ENCODE data around the gene ADCK1. TPM values are rescaled to one million over a fixed set of nuclear protein-coding genes. Genes with fewer than 3 reads are reported as not detected.

ADCK1 gene
- total and polyA plus RNA-seq, 4 donors = 5.7 to 8.8 (median 7.0) TPM

DNA sequence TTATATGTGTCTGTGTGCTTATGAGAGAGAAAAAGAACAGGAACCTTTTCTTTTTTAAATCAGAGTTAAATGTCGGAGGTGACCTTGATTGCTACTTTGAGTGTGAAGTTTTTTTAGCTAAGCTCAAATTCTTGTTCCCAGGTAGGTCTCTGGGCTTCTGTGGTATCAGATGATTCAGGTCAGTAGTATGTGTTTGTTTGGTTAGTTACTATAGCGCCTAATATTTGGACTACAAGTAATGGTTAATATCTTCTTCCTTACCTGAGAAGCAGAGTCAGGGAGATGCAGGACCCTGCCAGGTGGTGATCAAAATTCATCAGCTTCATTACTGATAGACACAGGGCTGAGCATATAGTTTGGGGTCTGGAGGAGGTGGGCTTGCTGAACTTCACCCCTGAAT lies 30.8 kb downstream of the ADCK1 start:
- Histone ChIP-seq H3K36me3 (ENCODE audit: control insufficient read depth in 4 of 4, insufficient read depth in 4 of 4, low read length in 4 of 4) (peaks cover 0 to 11% (median 1%) of the 10 kb centered on the region in 4 donors), H3K27ac (ENCODE audit: low read depth in 1 of 2, low read length in 1 of 2) (no peak overlapping the region), H3K4me3 (no peak overlapping the region), H3K27me3 (ENCODE audit: control insufficient read depth in 3 of 3, insufficient read depth in 3 of 3, low read length in 2 of 3) (no peaks in the 10 kb centered on the region), H3K9ac (ENCODE audit: insufficient read depth in 1 of 2, low read length in 2 of 2) (no peak overlapping the region), H3K9me3 (ENCODE audit: control insufficient read depth in 4 of 4, insufficient read depth in 3 of 4, low read length in 3 of 4) (no peaks in the 10 kb centered on the region), H3K4me1 (ENCODE audit: control insufficient read depth in 5 of 5, insufficient read depth in 5 of 5, low read length in 5 of 5) (no peaks in the 10 kb centered on the region)
- WGBS, 2 donors = 90 to 95% methylated on average over 2 of the region's 2 CpGs
- TF ChIP-seq, protein P1, sequence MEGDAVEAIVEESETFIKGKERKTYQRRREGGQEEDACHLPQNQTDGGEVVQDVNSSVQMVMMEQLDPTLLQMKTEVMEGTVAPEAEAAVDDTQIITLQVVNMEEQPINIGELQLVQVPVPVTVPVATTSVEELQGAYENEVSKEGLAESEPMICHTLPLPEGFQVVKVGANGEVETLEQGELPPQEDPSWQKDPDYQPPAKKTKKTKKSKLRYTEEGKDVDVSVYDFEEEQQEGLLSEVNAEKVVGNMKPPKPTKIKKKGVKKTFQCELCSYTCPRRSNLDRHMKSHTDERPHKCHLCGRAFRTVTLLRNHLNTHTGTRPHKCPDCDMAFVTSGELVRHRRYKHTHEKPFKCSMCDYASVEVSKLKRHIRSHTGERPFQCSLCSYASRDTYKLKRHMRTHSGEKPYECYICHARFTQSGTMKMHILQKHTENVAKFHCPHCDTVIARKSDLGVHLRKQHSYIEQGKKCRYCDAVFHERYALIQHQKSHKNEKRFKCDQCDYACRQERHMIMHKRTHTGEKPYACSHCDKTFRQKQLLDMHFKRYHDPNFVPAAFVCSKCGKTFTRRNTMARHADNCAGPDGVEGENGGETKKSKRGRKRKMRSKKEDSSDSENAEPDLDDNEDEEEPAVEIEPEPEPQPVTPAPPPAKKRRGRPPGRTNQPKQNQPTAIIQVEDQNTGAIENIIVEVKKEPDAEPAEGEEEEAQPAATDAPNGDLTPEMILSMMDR (IDR thresholded peaks at IDR 0.05; ENCODE audit: control extremely low read depth, extremely low read depth) = no peak
- ATAC-seq (ENCODE audit: insufficient read depth, low FRiP score) (no peak), DNase-seq (no peak)

DNA sequence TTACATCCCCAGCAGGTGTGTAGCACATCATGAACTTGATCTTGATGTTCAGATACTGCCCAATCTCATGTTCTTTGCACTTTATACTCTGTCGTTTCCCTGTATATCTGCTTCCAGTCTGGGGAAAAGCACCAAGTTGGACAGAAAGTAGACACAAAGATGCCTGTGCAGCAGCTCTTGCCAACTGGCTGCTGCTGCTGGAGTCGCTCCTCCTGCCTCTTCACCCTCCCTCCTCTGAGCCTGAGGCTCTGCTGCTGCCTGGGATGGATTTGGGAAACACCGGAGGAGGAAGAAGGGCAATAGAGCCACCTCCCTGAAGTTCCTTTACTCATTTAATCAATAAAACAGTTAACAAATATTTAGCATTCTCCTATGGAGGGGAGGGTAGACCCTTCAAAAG lies 32.4 kb downstream of the ADCK1 start:
- Histone ChIP-seq H3K4me1 (ENCODE audit: control insufficient read depth in 5 of 5, insufficient read depth in 5 of 5, low read length in 5 of 5) (no peaks in the 10 kb centered on the region), H3K9ac (ENCODE audit: insufficient read depth in 1 of 2, low read length in 2 of 2) (no peak overlapping the region), H3K27me3 (ENCODE audit: control insufficient read depth in 3 of 3, insufficient read depth in 3 of 3, low read length in 2 of 3) (no peaks in the 10 kb centered on the region), H3K4me3 (no peak overlapping the region), H3K27ac (ENCODE audit: low read depth in 1 of 2, low read length in 1 of 2) (no peak overlapping the region), H3K9me3 (ENCODE audit: control insufficient read depth in 4 of 4, insufficient read depth in 3 of 4, low read length in 3 of 4) (no peaks in the 10 kb centered on the region), H3K36me3 (ENCODE audit: control insufficient read depth in 4 of 4, insufficient read depth in 4 of 4, low read length in 4 of 4) (peaks cover 0 to 8% (median 1%) of the 10 kb centered on the region in 4 donors)
- TF ChIP-seq, protein P1 (IDR thresholded peaks at IDR 0.05; ENCODE audit: control extremely low read depth, extremely low read depth) = no peak
- 50 to 79% methylated on average over 3 of the region's 3 CpGs for WGBS, 2 donors
- ATAC-seq (ENCODE audit: insufficient read depth, low FRiP score) (no peak), DNase-seq (peak in 1 of 3 donors; percentile 16)

DNA sequence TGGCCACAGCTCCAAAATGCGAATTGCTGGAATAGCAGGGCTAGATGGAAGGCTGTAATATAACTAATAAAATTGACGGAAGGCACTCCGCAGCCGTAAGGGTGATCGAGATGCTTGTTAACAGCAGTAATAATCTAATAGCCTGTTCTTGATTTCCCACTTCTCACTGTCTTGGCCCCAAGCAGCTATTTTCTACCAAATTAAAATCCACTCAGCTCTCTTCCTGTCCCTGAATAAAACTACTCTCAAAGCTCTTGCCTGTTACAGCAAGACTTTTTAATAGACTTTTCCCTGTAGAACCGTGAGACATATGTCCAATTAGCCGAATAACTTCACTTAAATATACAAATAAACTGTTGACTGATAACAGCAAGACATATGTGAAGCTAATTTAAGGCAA lies 38.0 kb downstream of the ADCK1 start:
- Histone ChIP-seq H3K4me1 (ENCODE audit: control insufficient read depth in 5 of 5, insufficient read depth in 5 of 5, low read length in 5 of 5) (peaks cover 0 to 4% (median 0%) of the 10 kb centered on the region in 5 donors), H3K9ac (ENCODE audit: insufficient read depth in 1 of 2, low read length in 2 of 2) (no peak overlapping the region), H3K4me3 (no peak overlapping the region), H3K27me3 (ENCODE audit: control insufficient read depth in 3 of 3, insufficient read depth in 3 of 3, low read length in 2 of 3) (no peaks in the 10 kb centered on the region), H3K27ac (ENCODE audit: low read depth in 1 of 2, low read length in 1 of 2) (no peak overlapping the region), H3K9me3 (ENCODE audit: control insufficient read depth in 4 of 4, insufficient read depth in 3 of 4, low read length in 3 of 4) (peaks cover 0 to 2% (median 0%) of the 10 kb centered on the region in 4 donors), H3K36me3 (ENCODE audit: control insufficient read depth in 4 of 4, insufficient read depth in 4 of 4, low read length in 4 of 4) (peaks cover 0 to 6% (median 0%) of the 10 kb centered on the region in 4 donors)
- DNase-seq (no peak), ATAC-seq (ENCODE audit: insufficient read depth, low FRiP score) (no peak)
- 86 to 91% methylated on average over 7 of the region's 7 CpGs for WGBS, 2 donors
- TF ChIP-seq, protein P1 (IDR thresholded peaks at IDR 0.05; ENCODE audit: control extremely low read depth, extremely low read depth) = no peak

All from lung (tissue), 12 donors.